Stimulated activated CD8-positive, alpha-beta memory T cell treated with anti-CD3 and anti-CD28 coated beads, Interleukin-7, amount 100 ng/mL, for 4 hours (primary cell): ENCODE measurements around the gene CDHR5.

Experiments used
- DNase-seq, 2 donors: peaks; one replicate each; pipeline ENCODE4 v3.0.0-alpha.2; 2020; ENCODE audit warnings: low read depth in 2 of 2

The CDHR5 gene

DNA sequence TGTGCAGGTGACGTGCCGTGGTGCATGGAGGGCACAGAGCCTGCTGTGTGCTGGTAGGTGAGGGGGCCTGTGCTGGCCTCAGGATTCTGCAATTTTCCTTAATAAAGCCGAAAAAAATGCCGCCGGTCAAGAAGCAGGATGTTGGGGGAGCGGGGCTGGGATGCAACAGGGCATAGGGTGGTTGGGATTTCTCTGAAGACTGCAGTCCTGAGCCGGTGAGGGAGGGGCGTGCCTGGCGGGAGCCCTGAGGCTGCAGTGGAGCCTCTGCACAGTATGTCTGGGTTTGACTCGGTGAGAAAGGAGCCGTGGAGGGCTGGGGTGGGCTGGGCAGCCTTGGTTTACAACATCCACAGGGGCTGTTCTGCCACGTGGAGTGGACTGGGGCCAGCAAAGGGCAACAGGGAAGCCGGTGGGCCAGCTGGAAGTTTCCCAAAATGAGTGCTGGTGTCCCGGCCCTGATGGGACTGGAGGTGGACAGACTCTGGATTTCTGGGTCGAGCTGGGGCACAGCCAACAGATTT is 1.3 kb downstream of the CDHR5 start:
- no peak for DNase-seq

DNA sequence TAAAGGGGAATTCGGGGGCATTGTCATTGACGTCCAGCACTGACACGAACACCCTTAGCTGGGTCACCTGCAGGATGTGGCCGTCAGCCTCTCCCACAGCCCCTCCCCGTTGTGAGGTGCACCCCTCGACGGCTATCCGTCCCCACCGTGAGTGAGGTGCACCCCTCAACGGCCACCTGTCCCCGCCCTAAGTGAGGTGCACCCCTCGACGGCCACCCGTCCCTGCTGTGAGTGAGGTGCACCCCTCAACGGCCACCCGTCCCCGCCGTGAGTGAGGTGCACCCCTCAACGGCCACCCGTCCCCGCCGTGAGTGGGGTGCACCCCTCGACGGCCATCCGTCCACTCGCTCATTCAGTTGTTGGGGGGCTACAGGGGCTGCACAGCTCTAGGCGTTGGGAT is 2.9 kb downstream of the CDHR5 start:
- no peak for DNase-seq

DNA sequence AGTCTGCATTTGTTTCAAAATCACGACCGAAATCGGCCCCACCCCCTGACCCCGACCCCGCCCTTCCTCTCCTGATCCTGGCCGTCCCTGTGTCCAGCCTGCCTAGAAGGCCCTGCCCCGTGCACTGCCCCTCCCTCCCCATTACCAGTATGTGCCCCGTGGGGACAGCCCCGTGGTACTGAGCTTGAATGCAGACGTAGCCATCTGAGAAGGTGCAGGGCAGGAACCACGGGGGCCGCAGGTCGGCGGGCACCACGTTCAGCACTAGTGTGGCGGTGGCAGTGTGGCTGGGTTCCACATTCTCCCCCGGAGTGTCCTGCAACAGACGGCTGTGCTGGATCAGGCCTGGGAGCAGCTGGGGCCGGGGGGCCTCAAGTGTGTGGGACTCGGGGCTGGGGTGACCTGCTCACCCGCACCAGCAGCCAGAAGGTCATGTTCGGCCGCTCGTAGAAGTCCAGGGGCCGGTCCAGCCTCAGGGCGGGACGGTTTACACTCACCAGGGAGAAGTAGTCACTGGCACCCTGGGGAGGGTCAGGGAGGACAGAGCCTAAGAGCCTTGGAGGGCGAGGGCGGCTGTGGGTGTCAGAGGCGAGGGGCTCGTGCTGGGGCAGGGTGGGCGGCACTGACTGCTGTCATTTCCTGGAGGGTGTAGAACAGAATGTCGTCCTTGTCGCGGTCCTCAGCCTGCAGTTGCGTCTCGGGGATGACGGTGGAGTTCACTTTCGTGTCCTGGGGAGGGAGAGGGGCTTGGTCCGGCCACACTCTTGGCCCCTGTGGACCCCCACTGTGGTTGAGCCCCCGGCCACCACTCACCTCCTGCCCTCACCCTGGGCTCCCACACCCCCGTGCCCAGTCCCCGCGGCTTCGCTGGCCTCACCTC is 3.6 kb downstream of the CDHR5 start:
- DNase-seq, result no peak

DNA sequence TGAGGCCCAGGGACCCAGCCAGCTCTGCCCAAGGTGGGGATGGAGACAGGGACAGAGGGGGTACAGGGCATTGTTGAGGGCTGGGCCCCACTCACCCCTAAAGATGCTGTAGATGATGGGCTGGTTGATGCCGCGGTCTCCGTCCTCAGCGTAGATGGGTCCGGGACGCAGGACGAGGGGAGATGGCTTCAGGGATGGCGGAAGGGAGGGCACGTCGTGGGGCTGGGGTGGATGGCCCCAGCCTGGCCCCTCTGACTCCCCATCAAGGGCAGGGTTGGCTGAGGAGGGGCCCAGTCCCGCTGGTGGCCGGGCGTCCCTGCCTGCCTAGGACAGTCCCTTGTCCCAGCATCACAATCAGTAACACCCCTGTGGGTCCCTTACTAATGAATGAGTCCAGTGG is 4.6 kb downstream of the CDHR5 start:
- no peak for DNase-seq

DNA sequence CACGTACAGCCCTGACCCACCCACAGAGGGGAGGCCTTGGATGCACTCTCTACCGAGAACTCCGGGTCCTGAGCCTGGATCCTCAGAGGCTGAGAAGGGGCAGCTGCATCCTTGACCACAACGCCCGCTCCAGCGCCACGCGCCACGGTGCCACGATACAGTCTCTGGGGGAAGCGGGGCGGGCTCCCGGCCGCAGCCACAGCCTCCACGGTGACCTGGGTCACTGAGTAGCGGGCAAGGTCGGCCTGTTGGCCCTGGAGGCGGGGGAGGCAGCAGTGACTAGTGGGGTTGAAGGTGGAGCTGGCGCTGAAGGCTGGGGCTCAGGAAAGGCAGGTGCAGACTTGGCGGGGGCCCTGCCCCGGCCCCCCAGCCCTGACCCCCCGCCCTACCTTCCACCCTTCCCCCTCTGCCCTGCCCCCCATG is 5.1 kb downstream of the CDHR5 start:
- DNase-seq, result no peak

DNA sequence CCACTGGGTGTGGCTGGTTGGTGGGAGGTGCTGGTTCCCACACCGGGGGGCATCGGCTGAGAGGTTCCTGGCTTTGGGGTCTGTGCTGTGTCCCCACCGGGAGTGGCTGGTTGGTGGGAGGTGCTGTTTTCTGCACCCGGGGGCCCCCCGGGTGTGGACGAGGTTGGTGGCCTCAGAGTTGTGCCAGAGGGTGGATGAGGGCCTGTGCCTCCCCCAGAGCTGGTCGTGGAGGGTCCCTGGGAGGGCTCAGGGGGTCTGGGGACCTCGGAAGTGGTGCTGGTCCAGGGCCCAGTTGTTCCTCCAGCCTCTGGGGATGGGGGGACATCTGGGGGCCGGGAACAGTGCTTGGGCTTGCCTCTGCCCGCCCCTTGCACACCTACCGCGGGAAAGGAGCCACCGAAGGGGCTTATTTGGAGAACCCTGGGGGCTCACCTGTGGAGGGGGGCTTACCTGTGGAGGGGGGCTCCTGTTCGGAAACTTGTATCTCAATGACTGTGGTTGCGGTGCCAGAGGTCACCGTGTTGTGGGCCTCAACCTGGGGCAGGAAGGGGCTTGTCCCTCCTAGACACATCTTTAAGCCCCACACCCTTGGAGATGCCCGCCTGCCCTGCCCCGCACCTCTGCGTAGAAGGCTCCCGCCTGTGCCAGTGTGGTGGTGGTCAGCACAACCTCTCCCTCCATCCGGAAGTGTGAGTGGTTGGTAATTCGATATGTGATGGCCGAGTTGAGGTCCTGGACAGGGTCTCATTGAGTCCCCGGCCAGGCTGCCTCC is 5.7 kb downstream of the CDHR5 start:
- no peak for DNase-seq

DNA sequence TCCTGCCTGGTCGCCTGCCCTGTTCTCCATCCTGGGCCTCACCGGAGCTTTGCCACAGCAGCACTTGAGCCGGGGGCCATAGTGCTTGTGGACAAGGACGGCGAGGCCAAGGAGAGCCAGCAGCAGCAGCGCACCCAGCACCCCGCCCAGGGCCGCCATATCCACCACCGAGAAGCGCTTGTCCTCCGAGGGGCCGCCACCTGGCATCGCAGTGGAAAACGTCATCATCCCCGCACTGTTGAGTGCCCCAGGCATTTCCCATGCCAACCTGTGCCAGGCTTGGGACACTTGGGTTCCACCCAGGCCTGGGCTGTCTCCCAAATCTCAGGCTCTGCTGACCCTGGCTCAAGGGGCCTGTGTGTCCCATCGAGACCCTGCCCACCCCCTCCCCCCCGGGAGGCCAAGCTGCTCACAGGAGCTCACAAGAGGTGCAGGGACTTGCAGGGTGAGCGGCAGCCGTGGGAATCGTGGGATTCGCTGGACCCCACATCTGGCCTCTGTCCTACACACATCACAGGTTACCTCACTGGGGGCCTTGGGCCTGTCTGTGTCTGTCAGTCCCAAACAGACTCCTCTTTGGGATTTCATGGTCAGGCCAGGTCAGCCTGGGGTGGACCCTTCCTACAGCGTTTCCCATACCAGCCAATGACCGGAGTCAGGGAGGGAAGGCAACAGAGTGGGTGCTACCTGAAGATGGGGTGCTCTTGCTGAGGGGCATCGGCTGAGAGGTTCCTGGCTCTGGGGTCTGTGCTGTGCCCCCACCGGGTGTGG is 6.7 kb downstream of the CDHR5 start:
- DNase-seq, result no peak

DNA sequence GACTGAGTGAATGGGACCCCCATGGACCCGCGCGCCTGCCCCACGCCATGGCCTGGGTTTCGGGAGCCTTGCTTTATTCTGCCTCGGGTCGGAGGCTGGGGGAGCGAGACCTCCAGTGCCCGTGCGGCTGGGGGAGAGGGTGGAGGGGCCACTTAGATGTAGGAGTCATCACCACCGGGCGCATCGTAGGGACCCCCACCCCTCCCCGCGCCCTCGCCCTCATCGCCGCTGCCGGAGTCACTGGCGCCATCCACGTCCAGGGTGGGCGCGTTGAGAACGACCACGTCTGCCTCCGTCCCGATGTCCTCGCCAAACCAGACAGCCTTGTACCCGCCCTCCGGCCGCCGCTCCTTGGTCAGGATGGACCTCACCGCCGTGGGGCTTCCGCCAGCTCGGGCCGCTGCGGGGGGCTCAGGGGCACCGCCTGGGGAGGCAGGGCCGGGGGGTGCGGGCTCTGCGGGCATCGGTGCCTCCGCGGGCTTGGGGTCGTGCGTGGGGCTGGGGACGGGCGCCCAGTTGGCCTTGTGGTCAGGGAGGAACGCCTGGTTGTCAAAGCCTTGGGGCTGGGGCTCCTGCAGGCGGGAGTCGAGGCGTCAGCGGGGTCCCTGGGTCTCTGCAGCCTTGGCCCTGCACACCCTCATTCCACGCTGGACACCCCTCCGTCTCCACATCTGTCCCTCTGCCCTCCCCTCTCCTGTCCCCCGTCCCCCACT is 7.4 kb downstream of the CDHR5 start:
- DNase-seq, result no peak

DNA sequence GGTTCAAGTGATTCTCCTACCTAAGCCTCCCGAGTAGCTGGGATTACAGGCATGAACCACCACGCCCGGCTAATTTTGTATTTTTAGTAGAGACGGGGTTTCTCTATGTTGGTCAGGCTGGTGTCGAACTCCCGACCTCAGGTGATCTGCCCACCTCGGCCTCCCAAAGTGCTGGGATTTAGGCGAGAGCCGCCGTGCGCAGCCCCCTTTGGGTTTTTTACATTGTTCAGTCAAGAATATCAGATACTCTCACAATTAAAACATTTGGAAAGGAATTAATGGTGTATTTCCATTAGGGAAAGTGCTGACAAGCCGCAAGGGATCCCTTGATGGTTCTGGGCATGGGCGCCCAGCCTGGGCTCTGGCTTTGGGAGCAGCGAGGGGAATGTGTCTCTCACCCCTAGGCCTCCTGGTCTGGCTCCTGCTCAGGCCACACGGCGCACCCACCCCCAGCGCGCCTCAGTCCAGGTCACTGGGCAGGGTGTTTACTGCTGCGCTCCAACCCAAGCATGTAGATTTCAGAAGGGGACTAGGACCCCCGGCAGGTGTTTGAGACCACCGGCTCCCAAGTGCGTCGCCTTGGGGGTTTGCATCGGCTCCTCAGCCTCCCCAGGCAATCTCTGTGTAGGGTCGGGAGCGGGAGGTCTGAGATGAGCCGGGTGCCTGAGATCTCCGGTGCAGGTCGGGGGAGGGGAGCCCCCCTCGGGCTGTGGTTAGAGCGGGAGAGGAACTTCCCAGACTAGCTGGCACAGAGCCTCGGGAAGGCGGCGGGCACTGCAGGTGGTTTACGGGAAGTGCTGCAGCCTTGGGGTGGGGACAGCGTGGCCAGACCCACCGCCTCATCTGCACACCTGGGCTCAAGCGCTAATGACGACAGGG is 8.2 kb downstream of the CDHR5 start:
- DNase-seq, result no peak

DNA sequence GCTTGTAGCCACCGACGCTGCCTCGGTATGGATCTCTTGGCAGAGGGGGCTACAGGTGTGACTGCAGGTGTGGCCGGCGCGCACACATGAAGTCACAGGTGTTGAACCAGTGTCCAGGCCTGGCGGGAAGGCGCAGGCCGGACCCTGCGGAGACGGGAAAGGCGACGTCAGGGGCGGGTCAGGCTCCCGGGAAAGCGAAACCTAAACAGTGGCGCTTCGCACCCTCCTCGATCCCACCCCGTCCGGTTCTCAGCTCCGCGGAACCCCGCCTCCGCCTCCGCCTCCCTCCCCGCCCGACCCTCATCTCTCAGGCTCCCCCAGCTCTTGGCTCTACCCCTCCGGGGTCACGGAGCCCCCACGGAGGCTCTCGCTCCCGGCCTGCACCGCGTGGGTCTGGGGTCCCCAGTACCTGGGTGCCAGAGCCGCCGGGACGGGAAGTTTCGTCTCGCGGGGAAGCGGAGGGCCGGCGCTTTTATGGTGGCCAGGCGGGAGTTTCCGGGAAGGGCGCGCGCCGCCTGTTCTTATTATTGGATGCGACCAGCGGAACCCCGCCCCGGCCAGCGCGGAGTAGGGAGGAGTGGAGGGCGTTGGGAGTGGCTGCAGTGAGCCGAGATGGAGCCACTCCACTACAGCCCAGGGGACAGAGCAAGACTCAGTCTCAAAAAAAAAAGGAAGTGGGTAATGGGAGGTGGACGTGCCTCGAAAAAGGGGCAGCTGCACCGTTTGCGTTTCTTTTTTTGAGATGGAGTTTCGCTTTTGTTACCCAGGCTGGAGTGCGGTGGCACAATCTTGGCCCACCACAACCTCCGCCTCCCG is 9.0 kb downstream of the CDHR5 start, which contains the start of gene IRF7:
IRF7 (minus strand) TSS at position 447 of the 816 bp plus-strand sequence. CDS start 586 bp downstream, outside the sequence.
- DNase-seq, result peak; percentile 72 to 82

DNA sequence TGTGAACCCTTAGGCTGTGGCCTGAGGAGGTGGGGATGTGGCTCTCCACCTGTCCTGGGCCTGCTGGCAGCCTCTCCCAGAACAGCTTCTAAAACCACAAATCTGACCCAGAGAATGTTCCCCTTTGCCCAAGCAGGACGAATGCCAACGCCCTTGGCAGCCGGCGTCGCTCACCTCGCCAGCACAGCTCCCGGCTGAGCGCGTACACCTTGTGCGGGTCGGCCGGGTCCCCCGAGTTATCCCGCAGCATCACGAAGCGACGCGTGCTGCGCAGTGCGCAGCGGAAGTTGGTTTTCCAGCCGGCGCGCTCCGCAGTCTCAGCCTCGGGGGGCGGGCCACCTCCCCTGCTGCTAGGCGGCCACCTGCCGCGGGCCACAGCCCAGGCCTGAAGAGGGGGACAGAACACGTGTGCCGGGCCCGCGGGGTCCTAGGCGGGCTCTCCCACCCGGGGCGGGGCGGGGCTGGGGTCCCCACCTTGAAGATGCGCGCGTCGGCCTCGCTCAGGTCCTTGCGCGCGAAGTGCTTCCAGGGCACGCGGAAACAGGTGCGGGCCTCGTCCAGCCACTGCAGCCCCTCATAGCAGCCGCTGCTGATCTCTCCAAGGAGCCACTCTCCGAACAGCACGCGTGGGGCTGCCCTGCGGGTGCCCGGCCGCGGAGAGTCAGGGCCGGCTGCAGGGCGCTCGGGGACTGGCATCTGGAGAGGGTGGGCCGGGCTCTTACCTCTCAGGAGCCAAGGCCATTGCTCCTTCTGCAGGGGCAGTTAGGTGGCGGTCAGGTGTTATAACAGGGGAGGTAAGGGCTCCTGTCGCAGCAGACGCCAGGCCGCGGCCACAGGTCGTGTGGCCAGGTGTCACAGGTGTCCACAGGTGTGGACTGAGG is 9.9 kb downstream of the CDHR5 start:
- no peak for DNase-seq

DNA sequence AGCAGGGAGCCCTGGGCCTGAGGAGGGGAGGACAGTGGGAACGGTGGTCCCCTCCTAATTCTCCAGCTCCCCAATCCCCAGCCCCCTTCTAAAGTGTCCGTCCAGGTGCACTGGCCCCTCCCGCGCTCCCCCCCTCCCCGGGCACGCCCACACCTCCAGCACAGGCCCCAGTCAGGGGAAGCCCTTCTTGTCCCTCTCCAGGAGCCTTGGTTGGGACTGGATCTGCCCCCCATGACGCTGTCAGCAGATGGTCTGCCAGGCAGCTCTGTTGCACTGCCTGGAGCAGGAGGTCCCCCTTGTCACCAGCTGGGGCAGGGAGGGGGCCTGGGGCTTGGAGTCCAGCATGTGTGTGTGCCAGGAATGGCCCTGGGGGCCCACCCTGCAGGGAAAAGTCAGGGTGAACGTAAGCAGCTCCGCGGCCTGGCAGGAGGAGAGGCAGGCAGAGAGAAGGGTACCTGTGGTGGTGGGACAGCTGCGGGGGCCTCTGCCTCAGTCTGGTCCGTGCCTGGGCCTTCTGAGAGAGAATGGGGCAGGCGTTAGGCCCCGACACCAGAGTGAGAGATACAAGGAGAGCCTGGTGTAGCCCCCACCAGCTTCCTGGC is 10.6 kb downstream of the CDHR5 start:
- no peak for DNase-seq

DNA sequence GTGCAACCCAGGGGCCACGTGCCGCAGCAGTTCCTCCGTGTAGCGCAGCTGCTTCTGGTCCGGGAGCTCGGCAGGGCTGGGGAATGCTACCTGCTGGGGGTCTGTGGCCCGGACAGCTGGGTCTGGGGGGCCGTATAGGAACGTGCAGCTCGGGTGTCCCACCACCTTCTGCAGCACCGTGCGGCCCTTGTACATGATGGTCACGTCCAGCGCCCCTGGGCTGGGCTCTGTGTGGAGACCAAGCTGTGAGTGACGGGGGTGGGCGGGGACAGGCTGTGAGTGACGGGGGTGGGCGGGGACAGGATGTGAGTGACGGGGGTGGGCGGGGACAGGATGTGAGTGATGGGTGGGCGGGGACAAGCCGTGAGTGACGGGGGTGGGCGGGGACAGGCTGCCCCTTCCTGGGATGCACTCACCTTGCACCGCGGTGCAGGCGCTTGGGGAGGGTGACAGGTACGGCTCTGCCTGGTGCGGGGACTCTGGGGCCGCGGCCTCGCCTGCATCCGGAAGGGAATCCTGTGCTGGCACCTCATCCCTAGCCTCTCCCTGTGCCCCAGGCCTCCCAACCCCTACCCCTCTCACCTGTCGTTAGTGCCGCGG is 11.3 kb downstream of the CDHR5 start:
- peak; percentile 70 to 76 for DNase-seq

DNA sequence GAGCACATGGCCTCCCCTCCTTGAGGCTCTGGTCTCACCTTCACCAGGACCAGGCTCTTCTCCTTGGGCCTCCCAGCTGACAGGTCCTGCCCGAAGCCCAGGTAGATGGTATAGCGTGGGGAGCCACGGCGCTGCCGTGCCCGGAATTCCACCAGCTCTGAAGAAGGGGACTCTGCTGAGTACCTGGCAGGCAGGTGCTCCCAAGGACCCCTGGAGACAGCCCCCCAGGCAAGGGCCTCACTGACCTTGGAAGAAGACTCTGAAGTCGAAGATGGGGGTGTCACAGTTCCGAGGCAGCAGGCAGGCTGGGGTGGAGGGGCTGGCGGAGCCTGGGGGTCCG is 11.8 kb downstream of the CDHR5 start:
- DNase-seq, result no peak

DNA sequence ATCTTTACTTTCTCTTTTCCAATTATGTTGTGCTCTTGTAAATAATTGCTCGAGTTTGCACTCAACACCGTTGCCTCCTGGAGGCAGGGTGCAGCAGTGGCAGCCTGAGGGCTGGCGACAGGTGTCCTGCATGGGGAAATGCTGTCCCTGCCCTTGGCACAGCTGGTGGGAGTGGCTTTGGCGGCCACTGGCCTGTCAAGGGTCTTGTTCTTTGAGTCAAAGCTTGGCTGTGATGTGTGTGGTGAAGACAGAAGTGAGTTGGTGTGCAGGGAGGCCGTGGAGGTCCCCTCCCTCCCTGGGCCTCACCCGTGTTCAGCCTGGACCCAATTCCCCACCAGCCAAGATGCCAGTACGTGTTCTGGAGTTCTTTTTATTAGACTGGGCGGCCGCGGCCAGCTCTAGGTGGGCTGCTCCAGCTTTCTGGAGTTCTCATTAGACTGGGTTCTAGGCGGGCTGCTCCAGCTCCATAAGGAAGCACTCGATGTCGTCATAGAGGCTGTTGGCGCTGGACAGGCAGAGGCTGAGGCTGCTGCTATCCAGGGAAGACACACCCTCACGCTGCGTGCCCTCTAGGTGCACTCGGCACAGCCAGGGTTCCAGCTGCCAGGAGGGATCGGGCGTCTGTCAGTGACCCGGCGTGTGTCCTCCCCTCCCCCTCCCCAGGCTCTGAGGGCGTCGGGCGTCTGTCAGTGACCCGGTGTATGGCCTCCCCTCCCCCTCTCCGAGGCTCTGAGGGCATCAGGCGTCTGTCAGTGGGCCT is 12.4 kb downstream of the CDHR5 start:
- DNase-seq, result no peak

DNA sequence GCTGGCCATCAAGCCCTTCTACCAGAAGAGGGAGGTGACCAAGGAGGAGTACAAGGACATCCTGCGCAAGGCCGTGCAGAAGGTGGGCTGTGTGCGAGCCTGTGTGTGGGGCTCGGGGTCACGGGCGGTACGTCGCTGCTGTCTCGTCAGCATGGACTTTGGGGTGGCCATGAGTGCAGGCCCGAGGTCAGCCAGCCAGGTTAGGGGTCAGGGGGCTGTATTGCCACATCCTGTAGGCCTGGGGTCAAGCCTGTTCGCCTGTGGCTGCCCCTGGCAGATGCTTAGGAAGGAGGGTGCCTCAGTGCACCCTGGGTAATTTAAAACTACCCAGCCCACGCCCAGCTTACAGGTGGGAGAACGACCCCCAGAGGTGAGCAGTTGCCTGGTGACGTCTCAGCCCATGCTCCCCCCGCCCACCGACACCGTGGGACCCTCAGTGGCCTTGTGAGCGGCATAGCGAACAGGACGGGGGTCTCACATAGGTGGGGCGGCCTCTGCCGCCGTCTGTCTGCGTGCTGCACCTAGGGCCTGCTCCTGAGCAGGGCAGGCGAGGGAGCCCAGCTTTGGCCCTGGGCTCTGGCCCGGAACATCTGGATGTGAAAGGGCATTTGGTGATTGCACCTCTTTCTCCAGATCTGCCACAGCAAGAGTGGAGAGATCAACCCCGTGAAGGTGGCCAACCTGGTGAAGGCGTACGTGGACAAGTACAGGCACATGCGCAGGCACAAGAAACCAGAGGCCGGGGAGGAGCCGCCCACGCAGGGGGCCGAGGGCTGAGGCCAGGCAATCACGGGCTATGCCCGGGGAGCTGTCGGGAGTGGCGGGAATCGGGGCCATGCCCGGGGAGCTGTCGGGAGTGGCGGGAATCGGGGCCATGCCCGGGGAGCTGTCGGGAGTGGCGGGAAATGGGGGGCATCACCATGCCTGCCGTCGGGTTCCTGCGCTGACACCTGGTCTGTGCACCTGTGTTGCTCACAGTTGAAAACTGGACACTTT is 13.5 kb downstream of the CDHR5 start:
- DNase-seq, result no peak
